Measurements from ENCODE around the gene SWI5. TPM values are rescaled to one million over a fixed set of nuclear protein-coding genes. Genes with fewer than 3 reads are reported as not detected.

The SWI5 gene
- total and polyA plus RNA-seq, 9 of the 15 experiments (the other 6 are each of a cell fraction or from before 2014, with no cell fraction given), result 62.8 to 133 (median 95.9) TPM

DNA sequence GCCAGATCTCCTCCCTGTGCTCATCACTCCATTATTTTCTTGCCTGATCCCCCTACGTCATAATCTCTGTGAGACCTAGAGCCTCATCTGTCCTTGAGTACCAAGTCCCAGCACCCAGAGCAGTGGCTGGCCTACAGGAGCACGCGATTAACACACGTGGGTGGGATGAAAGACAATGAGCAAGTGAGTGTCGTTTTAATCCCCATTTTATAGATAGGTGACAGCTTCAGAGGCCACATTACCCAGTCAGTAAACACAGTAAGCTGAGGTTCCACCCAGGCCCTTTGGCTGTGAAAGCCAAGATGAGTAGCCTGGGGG lies 28.9 kb downstream of the SWI5 start:
- Histone ChIP-seq H3K27me3 (ENCODE audit: control insufficient read depth in 2 of 2, insufficient read depth in 2 of 2, low read length in 2 of 2) (no peaks in the 10 kb centered on the region), H3K9ac (ENCODE audit: insufficient read depth in 1 of 2, low read depth in 2 of 2, low read length in 2 of 2) (peak overlapping the region; percentile 8 to 21; a peak in 2 of 4 replicates), H3K9me3 (replicated peaks; ENCODE audit: control insufficient read depth, insufficient read depth, low read depth, low read length) (no peaks in the 10 kb centered on the region), H3K79me2 (ENCODE audit: control insufficient read depth, insufficient read depth, low read length) (no peaks in the 10 kb centered on the region), H3K27ac (ENCODE audit: extremely low read depth, low read depth, low read length) (no peak overlapping the region; the same call in 2 of the 3 replicates), H3K36me3 (ENCODE audit: control insufficient read depth, insufficient read depth, low read length) (peaks cover 19% of the 10 kb centered on the region), H3K4me2 (ENCODE audit: insufficient read depth, low read length) (no peak overlapping the region), H3K9me1 (ENCODE audit: control insufficient read depth, insufficient read depth, low read length) (no peaks in the 10 kb centered on the region), H3K4me1 (replicated peaks in 1 of 2; ENCODE audit: control insufficient read depth in 2 of 2, insufficient read depth in 2 of 2, low read length in 2 of 2) (peaks cover 24 to 36% of the 10 kb centered on the region in 2 experiments), H3K4me3 (no peak overlapping the region), H4K20me1 (replicated peaks; ENCODE audit: control insufficient read depth, insufficient read depth, low read length) (no peaks in the 10 kb centered on the region), H2AFZ (ENCODE audit: low read depth, low read length) (no peak overlapping the region)
- WGBS (ENCODE audit: insufficient coverage, low coverage, missing lambda C conversion rate), result 45% methylated on average over 5 of the region's 5 CpGs
- CTCF ChIA-PET (ENCODE audit: low intra/inter-chr PET ratio), result no interaction called here
- ATAC-seq (peak; percentile 2; the same call in 1 of the 3 replicates), DNase-seq (ENCODE audit: extremely low read depth in 1 of 4, low spot score in 3 of 4) (no peak), FAIRE-seq (no peak)
- BruUV-seq (replicated peaks), result no TSS peak
- in situ Hi-C loops (cut with MboI) (no loop called here), intact Hi-C loops (cut with micrococcal nuclease) (no loop called here)
- POLR2A ChIA-PET, result interaction anchor here (0.7 to 2.2 kb wide), 16 partner anchors 9 to 393 kb away, joined by 3 to 17 read pairs (median 4); partner anchors contain the start of genes SET and TRUB2
- TF ChIP-seq STAG1 (CRISPR knock-in tag; IDR thresholded peaks at IDR 0.05; ENCODE audit: borderline replicate concordance), result no peak
- TF ChIP-seq, protein P1, sequence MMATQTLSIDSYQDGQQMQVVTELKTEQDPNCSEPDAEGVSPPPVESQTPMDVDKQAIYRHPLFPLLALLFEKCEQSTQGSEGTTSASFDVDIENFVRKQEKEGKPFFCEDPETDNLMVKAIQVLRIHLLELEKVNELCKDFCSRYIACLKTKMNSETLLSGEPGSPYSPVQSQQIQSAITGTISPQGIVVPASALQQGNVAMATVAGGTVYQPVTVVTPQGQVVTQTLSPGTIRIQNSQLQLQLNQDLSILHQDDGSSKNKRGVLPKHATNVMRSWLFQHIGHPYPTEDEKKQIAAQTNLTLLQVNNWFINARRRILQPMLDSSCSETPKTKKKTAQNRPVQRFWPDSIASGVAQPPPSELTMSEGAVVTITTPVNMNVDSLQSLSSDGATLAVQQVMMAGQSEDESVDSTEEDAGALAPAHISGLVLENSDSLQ (IDR thresholded peaks at IDR 0.05), result no peak
- TF ChIP-seq, protein P2, sequence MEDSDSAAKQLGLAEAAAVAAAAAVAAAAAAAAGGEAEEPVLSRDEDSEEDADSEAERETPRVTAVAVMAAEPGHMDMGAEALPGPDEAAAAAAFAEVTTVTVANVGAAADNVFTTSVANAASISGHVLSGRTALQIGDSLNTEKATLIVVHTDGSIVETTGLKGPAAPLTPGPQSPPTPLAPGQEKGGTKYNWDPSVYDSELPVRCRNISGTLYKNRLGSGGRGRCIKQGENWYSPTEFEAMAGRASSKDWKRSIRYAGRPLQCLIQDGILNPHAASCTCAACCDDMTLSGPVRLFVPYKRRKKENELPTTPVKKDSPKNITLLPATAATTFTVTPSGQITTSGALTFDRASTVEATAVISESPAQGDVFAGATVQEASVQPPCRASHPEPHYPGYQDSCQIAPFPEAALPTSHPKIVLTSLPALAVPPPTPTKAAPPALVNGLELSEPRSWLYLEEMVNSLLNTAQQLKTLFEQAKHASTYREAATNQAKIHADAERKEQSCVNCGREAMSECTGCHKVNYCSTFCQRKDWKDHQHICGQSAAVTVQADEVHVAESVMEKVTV (CRISPR knock-in tag; IDR thresholded peaks at IDR 0.05), result no peak
- TF ChIP-seq ZFPM2 (CRISPR knock-in tag; IDR thresholded peaks at IDR 0.05), result no peak
- no peak for TF ChIP-seq ZNF347 (CRISPR knock-in tag; IDR thresholded peaks at IDR 0.05; ENCODE audit: low read depth)
- no peak for TF ChIP-seq KHSRP (IDR thresholded peaks at IDR 0.05)
- TF ChIP-seq ILF3 (IDR thresholded peaks at IDR 0.05; ENCODE audit: borderline replicate concordance), result no peak
- TF ChIP-seq, protein P3, sequence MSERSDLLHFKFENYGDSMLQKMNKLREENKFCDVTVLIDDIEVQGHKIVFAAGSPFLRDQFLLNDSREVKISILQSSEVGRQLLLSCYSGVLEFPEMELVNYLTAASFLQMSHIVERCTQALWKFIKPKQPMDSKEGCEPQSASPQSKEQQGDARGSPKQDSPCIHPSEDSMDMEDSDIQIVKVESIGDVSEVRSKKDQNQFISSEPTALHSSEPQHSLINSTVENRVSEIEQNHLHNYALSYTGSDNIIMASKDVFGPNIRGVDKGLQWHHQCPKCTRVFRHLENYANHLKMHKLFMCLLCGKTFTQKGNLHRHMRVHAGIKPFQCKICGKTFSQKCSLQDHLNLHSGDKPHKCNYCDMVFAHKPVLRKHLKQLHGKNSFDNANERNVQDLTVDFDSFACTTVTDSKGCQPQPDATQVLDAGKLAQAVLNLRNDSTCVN (CRISPR knock-in tag; IDR thresholded peaks at IDR 0.05), result no peak
- no peak for TF ChIP-seq DDX20 (tag; IDR thresholded peaks at IDR 0.05; ENCODE audit: low read depth)
- TF ChIP-seq, protein P4, sequence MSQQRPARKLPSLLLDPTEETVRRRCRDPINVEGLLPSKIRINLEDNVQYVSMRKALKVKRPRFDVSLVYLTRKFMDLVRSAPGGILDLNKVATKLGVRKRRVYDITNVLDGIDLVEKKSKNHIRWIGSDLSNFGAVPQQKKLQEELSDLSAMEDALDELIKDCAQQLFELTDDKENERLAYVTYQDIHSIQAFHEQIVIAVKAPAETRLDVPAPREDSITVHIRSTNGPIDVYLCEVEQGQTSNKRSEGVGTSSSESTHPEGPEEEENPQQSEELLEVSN (IDR thresholded peaks at IDR 0.05; ENCODE audit: borderline replicate concordance in 1 of 2, extremely low read depth in 1 of 2, insufficient read depth in 1 of 2, insufficient read length in 1 of 2, low read depth in 1 of 2, low read length in 1 of 2, poor library complexity in 1 of 2, severe bottlenecking in 1 of 2), result peak in 1 of 2 experiments; percentile 23
- TF ChIP-seq TGIF2 (CRISPR knock-in tag; IDR thresholded peaks at IDR 0.05), result no peak
- no peak for TF ChIP-seq ZNF830 (CRISPR knock-in tag; IDR thresholded peaks at IDR 0.05)
- TF ChIP-seq MTA3 (IDR thresholded peaks at IDR 0.05; ENCODE audit: borderline replicate concordance), result no peak
- TF ChIP-seq KDM4B (IDR thresholded peaks at IDR 0.05; ENCODE audit: borderline replicate concordance in 2 of 2, low read depth in 1 of 2), result no peak
- no peak for TF ChIP-seq ZNF77 (CRISPR knock-in tag; IDR thresholded peaks at IDR 0.05)
- no peak for TF ChIP-seq ZNF134 (CRISPR knock-in tag; conservative IDR thresholded peaks at IDR 0.05)
- peak; percentile 10; the same call in 1 of the 2 replicates for TF ChIP-seq CEBPB (tag; IDR thresholded peaks at IDR 0.05)
- TF ChIP-seq KDM1A (IDR thresholded peaks at IDR 0.05), result no peak
- TF ChIP-seq STAT5A (IDR thresholded peaks at IDR 0.05; ENCODE audit: borderline replicate concordance, low read length), result no peak
- no peak for TF ChIP-seq ASH1L (IDR thresholded peaks at IDR 0.05; ENCODE audit: borderline replicate concordance, low read depth, partially characterized antibody)
